Subcutaneous adipose tissue (tissue), 4 donors: ENCODE data around the gene PDCD2L. TPM values are rescaled to one million over a fixed set of nuclear protein-coding genes. Genes with fewer than 3 reads are reported as not detected.

ENCODE experiments used
- CTCF ChIP-seq: fragments of 450-650 bp; IDR thresholded peaks from one replicate; pipeline ENCODE4 v1.5.1; 2016; ENCODE audit warnings: low read depth, mild to moderate bottlenecking, control low read depth, antibody characterized with exemption, moderate library complexity
- total RNA-seq, 4 donors: library from RNA; depleted of rRNA; stranded (reverse); fragments of >200 nt; gene quantifications; one replicate each; pipeline ENCODE4 v1.1.0, GENCODE V29; 2016

The PDCD2L gene
- total RNA-seq, 4 donors from 2014 or later, result 7.9 to 13.6 (median 10.4) TPM

GRCh38 chr19:34408411-34408810, 4.2 kb downstream of the PDCD2L start:
- no peak for TF ChIP-seq CTCF

- TF ChIP-seq CTCF, result no peak
Observed at GRCh38 chr19:34409189-34410164, 5.3 kb downstream of the PDCD2L start.

- no peak for TF ChIP-seq CTCF
Observed at GRCh38 chr19:34411216-34411615, 7.0 kb downstream of the PDCD2L start.

GRCh38 chr19:34416021-34416545, 11.9 kb downstream of the PDCD2L start:
- no peak for TF ChIP-seq CTCF

- TF ChIP-seq CTCF, result no peak
Observed at GRCh38 chr19:34418300-34418699, 14.1 kb downstream of the PDCD2L start.

- TF ChIP-seq CTCF, result no peak
Observed at GRCh38 chr19:34426096-34426661, 22.0 kb downstream of the PDCD2L start.
